WI38 (cell line): ENCODE measurements around the gene CA14.
"Not testable (repeated sequence)": the region's sequence is repeated elsewhere in the genome, so short reads cannot be mapped to it uniquely, and the experiment has no call there.

Experiments used
- H3K4me3 ChIP-seq: 2 replicates; pipeline ENCODE4 v1.5.1; 2011; ENCODE audit warnings: low read depth, mild to moderate bottlenecking, control low read depth, low read length
- TF ChIP-seq, protein P1 (sequence below): IDR thresholded peaks from 2 replicates; pipeline ENCODE4 v1.5.1; 2012; ENCODE audit warnings: low read depth, mild to moderate bottlenecking, control low read depth, low read length

The CA14 gene

DNA sequence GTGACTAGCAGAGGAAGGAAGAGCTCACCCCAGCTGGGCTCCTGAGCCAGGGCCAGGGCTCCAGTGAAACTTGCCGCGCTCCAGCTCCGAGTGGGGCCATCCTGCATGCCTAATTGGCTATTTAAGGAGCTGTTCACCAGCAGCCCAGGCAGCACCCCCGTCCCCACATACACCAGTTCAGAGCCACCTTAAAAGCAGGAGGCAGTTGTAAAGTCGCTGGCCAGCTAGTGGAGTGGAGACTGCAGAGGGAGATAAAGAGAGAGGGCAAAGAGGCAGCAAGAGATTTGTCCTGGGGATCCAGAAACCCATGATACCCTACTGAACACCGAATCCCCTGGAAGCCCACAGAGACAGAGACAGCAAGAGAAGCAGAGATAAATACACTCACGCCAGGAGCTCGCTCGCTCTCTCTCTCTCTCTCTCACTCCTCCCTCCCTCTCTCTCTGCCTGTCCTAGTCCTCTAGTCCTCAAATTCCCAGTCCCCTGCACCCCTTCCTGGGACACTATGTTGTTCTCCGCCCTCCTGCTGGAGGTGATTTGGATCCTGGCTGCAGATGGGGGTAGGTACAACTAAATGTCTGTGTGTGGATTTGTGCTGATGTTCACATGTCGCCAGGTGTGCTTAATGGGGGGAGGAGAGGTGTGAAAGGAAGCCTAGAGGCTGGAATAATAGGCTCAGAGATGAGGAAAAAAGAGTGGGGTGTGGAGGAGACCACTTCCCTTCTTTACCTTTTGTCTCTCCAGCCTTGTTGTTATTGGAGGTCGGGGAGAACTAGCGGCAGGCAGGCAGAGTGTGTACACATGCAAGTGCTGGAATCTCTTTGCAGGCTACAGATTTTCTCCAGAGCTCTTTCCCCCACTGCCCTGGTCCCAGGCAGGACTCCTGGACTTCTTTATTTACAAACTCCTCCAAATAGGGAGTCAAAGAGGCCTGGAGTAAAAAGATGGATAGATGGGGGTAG is at the start of gene CA14:
CA14 (plus strand) TSS at position 151 of the 962 bp plus-strand sequence; CDS start at position 506, 355 bp downstream.
- H3K4me3 ChIP-seq = no peak within 1 kb of the TSS
- TF ChIP-seq, protein P1, sequence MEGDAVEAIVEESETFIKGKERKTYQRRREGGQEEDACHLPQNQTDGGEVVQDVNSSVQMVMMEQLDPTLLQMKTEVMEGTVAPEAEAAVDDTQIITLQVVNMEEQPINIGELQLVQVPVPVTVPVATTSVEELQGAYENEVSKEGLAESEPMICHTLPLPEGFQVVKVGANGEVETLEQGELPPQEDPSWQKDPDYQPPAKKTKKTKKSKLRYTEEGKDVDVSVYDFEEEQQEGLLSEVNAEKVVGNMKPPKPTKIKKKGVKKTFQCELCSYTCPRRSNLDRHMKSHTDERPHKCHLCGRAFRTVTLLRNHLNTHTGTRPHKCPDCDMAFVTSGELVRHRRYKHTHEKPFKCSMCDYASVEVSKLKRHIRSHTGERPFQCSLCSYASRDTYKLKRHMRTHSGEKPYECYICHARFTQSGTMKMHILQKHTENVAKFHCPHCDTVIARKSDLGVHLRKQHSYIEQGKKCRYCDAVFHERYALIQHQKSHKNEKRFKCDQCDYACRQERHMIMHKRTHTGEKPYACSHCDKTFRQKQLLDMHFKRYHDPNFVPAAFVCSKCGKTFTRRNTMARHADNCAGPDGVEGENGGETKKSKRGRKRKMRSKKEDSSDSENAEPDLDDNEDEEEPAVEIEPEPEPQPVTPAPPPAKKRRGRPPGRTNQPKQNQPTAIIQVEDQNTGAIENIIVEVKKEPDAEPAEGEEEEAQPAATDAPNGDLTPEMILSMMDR = no peak

DNA sequence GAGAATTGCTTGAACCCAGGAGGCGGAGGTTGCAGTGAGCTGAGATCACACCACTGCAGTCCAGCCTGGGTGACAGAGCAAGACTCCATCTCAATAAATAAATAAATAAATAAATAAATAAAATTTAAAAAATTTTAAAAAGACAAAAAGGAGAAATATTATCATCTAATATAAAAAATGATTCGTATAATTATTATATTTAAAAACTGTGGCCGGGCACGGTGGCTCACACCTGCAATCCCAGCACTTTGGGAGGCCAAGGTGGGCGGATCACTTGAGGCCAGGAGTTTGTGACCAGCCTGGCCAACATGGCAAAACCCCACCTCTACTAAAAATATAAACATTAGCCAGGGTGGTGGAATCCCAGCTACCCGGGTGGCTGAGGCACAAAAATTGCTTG is 49.1 kb upstream of the CA14 start:
- not testable (repeated sequence) for H3K4me3 ChIP-seq

DNA sequence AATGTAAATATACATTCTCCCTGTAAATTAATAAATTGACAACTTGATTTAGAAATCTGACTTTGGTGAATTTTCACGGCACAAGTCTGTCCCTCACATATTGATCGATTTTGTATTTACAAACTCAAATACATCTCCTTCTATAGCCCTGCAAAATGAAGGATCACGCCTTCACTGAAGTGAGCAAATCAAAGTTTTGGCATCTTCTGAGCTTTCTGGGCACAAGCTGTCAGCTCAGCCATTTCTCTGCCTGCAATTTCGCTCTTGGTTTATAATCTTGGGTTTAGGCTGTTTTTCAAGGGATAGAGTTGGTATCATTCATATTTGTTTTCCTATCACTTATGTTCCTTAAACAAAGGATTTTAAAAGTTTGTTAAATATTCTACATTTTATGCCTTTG is 47.5 kb upstream of the CA14 start:
- TF ChIP-seq, protein P1 = no peak
- no peak overlapping the region for H3K4me3 ChIP-seq

DNA sequence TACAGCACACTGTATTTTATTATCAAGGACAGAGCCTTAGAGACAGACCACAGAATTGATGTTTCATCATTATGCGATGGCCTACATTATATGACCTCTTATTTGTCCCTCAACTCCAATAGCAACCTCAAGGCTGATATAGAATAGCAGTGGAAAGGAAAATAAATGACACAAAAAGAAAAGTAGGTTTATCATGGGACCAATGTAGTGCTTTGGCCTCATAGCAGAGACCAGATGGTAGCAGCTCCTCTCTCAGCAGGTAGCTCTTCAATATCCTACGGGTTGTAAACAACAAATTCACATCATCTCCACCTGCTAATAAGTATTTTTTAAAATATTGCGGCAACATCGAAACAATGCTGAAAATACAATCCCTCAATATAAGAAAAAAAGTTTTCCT is 46.9 kb upstream of the CA14 start:
- no peak overlapping the region for H3K4me3 ChIP-seq
- TF ChIP-seq, protein P1 = no peak

DNA sequence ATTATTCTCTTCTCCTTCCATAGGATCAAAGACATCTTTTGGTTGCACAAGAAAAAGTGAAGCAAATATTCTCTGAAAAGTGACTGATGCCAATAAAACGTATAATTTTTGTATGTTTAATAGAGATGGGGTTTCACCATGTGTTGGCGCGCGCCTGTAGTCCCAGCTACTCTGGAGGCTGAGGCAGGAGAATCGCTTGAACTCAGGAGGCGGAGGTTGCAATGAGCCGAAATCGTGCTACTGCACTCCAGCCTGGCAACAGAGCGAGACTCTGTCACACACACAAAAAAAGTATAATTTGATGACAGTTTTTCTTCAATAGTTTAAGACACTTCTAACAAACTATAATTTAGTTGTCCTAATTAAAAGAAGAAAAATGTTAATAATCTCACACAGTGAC is 45.5 kb upstream of the CA14 start:
- TF ChIP-seq, protein P1 = no peak
- no peak overlapping the region for H3K4me3 ChIP-seq

DNA sequence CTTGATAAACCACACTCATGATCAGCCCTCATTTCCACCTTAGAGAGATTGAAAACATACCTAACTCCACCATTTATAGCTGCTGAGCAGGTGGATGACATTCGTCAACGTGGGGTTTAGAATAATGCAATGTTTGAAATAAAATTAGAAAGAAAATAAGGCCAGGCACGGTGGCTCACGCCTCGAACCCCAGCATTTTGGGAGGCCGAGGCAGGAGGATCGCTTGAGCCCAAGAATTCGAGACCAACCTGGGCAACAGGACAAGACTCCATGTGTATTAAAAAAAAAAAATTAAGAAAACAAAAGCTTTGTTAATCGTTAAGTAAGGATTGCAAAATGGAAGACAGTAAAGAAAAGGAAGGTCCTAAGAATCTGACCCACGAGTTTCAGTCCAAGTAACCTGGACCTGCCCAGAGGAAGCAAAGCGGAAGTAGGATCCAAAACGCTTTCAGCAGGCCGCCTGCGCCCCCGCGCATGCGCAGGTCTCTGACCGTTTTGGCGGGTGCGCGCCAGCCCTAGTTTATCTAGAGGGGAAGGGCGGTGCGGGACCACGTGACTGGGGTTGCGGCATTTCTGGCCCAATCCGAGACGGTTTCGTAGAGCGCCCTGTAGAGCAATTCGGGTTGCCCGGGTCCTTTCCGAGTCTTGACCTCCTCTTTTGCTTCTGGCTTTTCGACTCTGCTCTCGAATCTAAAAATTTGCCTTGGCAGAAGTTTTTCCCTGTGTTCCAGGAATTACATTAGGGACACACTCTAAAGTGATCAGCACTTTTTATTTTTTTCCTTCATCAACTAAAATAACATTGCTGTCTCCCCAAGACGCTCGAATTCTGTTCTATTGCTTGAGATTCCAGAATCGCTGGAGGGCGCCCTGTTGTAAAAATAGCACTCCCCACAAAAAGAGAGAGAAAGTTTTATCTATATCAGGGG is 44.1 kb upstream of the CA14 start:
- peak overlapping the region; percentile 50 for H3K4me3 ChIP-seq
- TF ChIP-seq, protein P1 = no peak

DNA sequence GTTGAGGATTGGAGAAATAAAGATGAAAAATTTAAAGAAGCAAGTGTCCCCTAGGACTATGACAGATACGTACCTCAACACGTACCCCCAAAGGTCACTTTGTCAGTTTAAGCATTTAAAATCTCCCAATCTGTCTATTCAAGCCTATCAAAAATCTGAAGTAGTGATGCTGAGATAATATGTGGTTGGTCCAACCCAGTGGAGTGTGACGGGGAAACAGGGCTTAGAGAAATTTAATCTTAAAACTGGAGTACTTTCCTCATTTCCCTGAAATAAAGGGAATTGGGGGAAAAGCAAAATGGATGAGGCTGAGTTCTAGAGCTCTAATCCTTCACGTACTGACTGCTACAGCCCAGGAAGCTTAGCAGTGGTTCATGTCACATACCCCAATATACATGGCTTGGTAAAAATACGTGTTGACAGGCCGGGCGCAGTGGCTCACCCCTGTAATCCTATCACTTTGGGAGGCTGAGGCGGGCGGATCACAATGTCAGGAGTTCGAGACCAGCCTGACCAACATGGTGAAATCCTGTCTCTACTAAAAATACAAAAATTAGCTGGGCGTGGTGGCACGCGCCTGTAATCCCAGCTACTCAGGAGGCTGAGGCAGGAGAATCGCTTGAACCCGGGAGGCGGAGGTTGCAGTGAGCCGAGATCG is 43.3 kb upstream of the CA14 start:
- peak overlapping the region; percentile 50 for H3K4me3 ChIP-seq

DNA sequence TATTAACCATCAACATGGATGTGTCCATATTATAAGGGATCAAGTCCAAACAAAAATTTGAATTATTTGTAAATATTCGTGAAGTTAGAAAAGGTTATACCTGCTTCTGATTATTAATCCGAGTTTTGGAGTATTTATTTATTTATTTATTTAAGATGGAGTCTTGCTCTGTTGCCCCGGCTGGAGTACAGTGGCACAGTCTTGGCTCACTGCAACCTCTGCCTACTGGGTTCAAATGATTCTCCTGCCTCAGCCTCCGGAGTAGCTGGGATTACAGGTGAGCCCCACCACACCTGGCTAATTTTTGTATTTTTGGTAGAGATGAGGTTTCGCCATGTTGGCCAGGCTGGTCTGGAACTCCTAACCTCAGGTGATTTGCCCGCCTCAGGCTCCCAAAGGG is 41.7 kb upstream of the CA14 start:
- not testable (repeated sequence) for H3K4me3 ChIP-seq
